Neuronal stem cell (in vitro differentiated cells): Measurements from ENCODE around the gene FIS1.
A peak's percentile ranks its signal among the peaks of the same experiment; 100 is the strongest.

Source experiments
- DNase-seq: peaks from one replicate; pipeline ENCODE4 v3.0.0-alpha.2; 2013; ENCODE audit warnings: low spot score
- H2AFZ ChIP-seq: one replicate; pipeline ENCODE4 v1.6.1; 2013; ENCODE audit warnings: mild to moderate bottlenecking, low read length, inconsistent platforms
- H2AK5ac ChIP-seq: 2 replicates; pipeline ENCODE4 v1.6.1; 2013; ENCODE audit warnings: low read depth, mild to moderate bottlenecking, inconsistent platforms, low read length, moderate library complexity, mixed read lengths
- H2BK120ac ChIP-seq: 2 replicates; pipeline ENCODE4 v1.6.1; 2013; ENCODE audit warnings: low read depth, mild to moderate bottlenecking, inconsistent platforms, low read length, moderate library complexity, mixed read lengths
- H2BK12ac ChIP-seq: one replicate; pipeline ENCODE4 v1.6.1; 2013; ENCODE audit warnings: low read length, inconsistent platforms
- H2BK15ac ChIP-seq: 2 replicates; pipeline ENCODE4 v1.6.1; 2013; ENCODE audit warnings: mild to moderate bottlenecking, low read length, inconsistent platforms, mixed read lengths
- H2BK5ac ChIP-seq: one replicate; pipeline ENCODE4 v1.6.1; 2013; ENCODE audit warnings: inconsistent platforms, mild to moderate bottlenecking, low read length, moderate library complexity
- H3K14ac ChIP-seq: one replicate; pipeline ENCODE4 v1.6.1; 2013; ENCODE audit warnings: low read length, inconsistent platforms
- H3K18ac ChIP-seq: 2 replicates; pipeline ENCODE4 v1.6.1; 2013; ENCODE audit warnings: low read length, inconsistent platforms
- H3K23ac ChIP-seq: 2 replicates; pipeline ENCODE4 v1.6.1; 2013; ENCODE audit warnings: low read depth, mild to moderate bottlenecking, mixed read lengths, low read length, inconsistent platforms; ENCODE audit not compliant: poor library complexity
- H3K27ac ChIP-seq: replicated peaks from 3 replicates; pipeline ENCODE4 v1.5.1; 2013; ENCODE audit warnings: low read length, inconsistent platforms
- H3K27me3 ChIP-seq, 3 experiments: 2 replicates each; pipeline ENCODE4 v1.6.1; 2013; ENCODE audit warnings: low read length in 3 of 3, mild to moderate bottlenecking in 2 of 3, inconsistent platforms in 1 of 3, low read depth in 1 of 3, mixed read lengths in 1 of 3, moderate library complexity in 1 of 3; ENCODE audit not compliant: control insufficient read depth in 3 of 3, insufficient read depth in 3 of 3
- H3K36me3 ChIP-seq, 2 donors: replicated peaks in 1 of 2; 2 replicates each; pipeline ENCODE4 v1.6.1; 2013; ENCODE audit warnings: low read length in 2 of 2; ENCODE audit not compliant: control insufficient read depth in 2 of 2, insufficient read depth in 2 of 2
- H3K4ac ChIP-seq: 2 replicates; pipeline ENCODE4 v1.6.1; 2013; ENCODE audit warnings: inconsistent platforms, mild to moderate bottlenecking, low read length, moderate library complexity
- H3K4me1 ChIP-seq, 2 donors: 1 replicate in 1 of 2; 2 replicates in 1 of 2; pipeline ENCODE4 v1.6.1; 2013; ENCODE audit warnings: low read length in 2 of 2, low read depth in 1 of 2; ENCODE audit not compliant: control insufficient read depth in 2 of 2, insufficient read depth in 1 of 2
- H3K4me2 ChIP-seq: one replicate; pipeline ENCODE4 v1.6.1; 2013; ENCODE audit warnings: mild to moderate bottlenecking, low read length, inconsistent platforms; ENCODE audit not compliant: insufficient read depth, poor library complexity, severe bottlenecking
- H3K4me3 ChIP-seq, 2 donors: 2 replicates each; pipeline ENCODE4 v1.5.1; 2013; ENCODE audit warnings: low read length in 2 of 2, mild to moderate bottlenecking in 2 of 2, inconsistent platforms in 1 of 2, moderate library complexity in 1 of 2
- H3K79me1 ChIP-seq: one replicate; pipeline ENCODE4 v1.6.1; 2013; ENCODE audit warnings: low read depth, mild to moderate bottlenecking, inconsistent platforms, low read length, moderate library complexity
- H3K9ac ChIP-seq: one replicate; pipeline ENCODE4 v1.6.1; 2013; ENCODE audit warnings: mild to moderate bottlenecking, low read depth, low read length, inconsistent platforms; ENCODE audit not compliant: poor library complexity
- H3K9me3 ChIP-seq, 2 donors: replicated peaks in 1 of 2; 2 replicates each; pipeline versions ENCODE3 to v1.6.1; 2013; ENCODE audit warnings: low read length in 2 of 2, mild to moderate bottlenecking in 2 of 2, inconsistent platforms in 1 of 2, low read depth in 1 of 2, mixed read lengths in 1 of 2, moderate library complexity in 1 of 2; ENCODE audit not compliant: control insufficient read depth in 2 of 2, insufficient read depth in 1 of 2
- H4K8ac ChIP-seq: one replicate; pipeline ENCODE4 v1.6.1; 2013; ENCODE audit warnings: low read depth, mild to moderate bottlenecking, inconsistent platforms, low read length, moderate library complexity
- H4K91ac ChIP-seq: one replicate; pipeline ENCODE4 v1.6.1; 2013; ENCODE audit warnings: low read length, low read depth, mild to moderate bottlenecking, inconsistent platforms; ENCODE audit not compliant: poor library complexity
- WGBS, 2 donors: extraction: QIAGEN DNeasy Blood & Tissue Kit; methylation state at CpG; one replicate each; pipeline ENCODE4 v1.1.7; 2013; ENCODE audit warnings: missing lambda C conversion rate in 2 of 2, mixed read lengths in 1 of 2; ENCODE audit not compliant: insufficient read length in 2 of 2, insufficient replicate concordance in 1 of 2; ENCODE audit errors: extremely low coverage in 2 of 2; 5-methylcytosine and 5-hydroxymethylcytosine counted together

The FIS1 gene

GRCh38 chr7:101236292-101236835 is 8.5 kb downstream of the FIS1 start:
- H4K8ac ChIP-seq: no peak overlapping the region
- no peak overlapping the region for H3K27ac ChIP-seq
- no peak overlapping the region for H3K14ac ChIP-seq
- H2BK12ac ChIP-seq: no peak overlapping the region
- no CpG with 5 or more reads among the region's 21 CpGs for WGBS, 2 donors
- no peak overlapping the region for H2AK5ac ChIP-seq
- no peak overlapping the region for H2AFZ ChIP-seq
- H2BK120ac ChIP-seq: no peak overlapping the region
- H4K91ac ChIP-seq: no peak overlapping the region
- H3K27me3 ChIP-seq: peaks cover 0 to 3% (median 0%) of the 10 kb centered on the region in 3 experiments
- no peak overlapping the region for H3K18ac ChIP-seq
- DNase-seq: no peak
- H3K23ac ChIP-seq: no peak overlapping the region
- no peak overlapping the region for H2BK5ac ChIP-seq
- H3K4me2 ChIP-seq: no peak overlapping the region
- peaks cover 2 to 3% of the 10 kb centered on the region in 2 donors for H3K4me1 ChIP-seq
- peaks cover 4% of the 10 kb centered on the region for H3K79me1 ChIP-seq
- no peak overlapping the region for H3K4ac ChIP-seq
- H3K4me3 ChIP-seq: no peak overlapping the region
- H3K9ac ChIP-seq: no peak overlapping the region
- H3K36me3 ChIP-seq: peaks cover 17 to 37% of the 10 kb centered on the region in 2 donors
- no peaks in the 10 kb centered on the region for H3K9me3 ChIP-seq
- no peak overlapping the region for H2BK15ac ChIP-seq

- H3K4me2 ChIP-seq: no peak overlapping the region
- no peak overlapping the region for H4K8ac ChIP-seq
- no peak overlapping the region for H3K23ac ChIP-seq
- no peak overlapping the region for H2BK5ac ChIP-seq
- peaks cover 4% of the 10 kb centered on the region for H3K79me1 ChIP-seq
- no peak overlapping the region for H2AK5ac ChIP-seq
- peaks cover 15 to 31% of the 10 kb centered on the region in 2 donors for H3K36me3 ChIP-seq
- no peak overlapping the region for H2BK12ac ChIP-seq
- H3K4ac ChIP-seq: no peak overlapping the region
- no peak overlapping the region for H2AFZ ChIP-seq
- peaks cover 2 to 3% of the 10 kb centered on the region in 2 donors for H3K4me1 ChIP-seq
- H3K27me3 ChIP-seq: peaks cover 0 to 3% (median 0%) of the 10 kb centered on the region in 3 experiments
- H2BK120ac ChIP-seq: no peak overlapping the region
- no peak overlapping the region for H3K27ac ChIP-seq
- no CpG with 5 or more reads among the region's 9 CpGs for WGBS, 2 donors
- no peak overlapping the region for H3K14ac ChIP-seq
- no peaks in the 10 kb centered on the region for H3K9me3 ChIP-seq
- H3K18ac ChIP-seq: no peak overlapping the region
- no peak overlapping the region for H2BK15ac ChIP-seq
- no peak for DNase-seq
- H4K91ac ChIP-seq: no peak overlapping the region
- H3K9ac ChIP-seq: no peak overlapping the region
- no peak overlapping the region for H3K4me3 ChIP-seq
Observed at GRCh38 chr7:101235522-101235921, 9.4 kb downstream of the FIS1 start.

- Histone ChIP-seq H3K14ac (peak overlapping the region; percentile 17), H3K4me3 (no peak overlapping the region), H3K9ac (no peak overlapping the region), H4K8ac (no peak overlapping the region), H3K23ac (no peak overlapping the region), H3K4me2 (no peak overlapping the region), H4K91ac (no peak overlapping the region), H3K4me1 (peaks cover 2 to 3% of the 10 kb centered on the region in 2 donors), H2AFZ (no peak overlapping the region), H2BK15ac (no peak overlapping the region), H3K36me3 (peaks cover 14 to 26% of the 10 kb centered on the region in 2 donors), H2BK120ac (no peak overlapping the region), H2AK5ac (no peak overlapping the region), H3K4ac (no peak overlapping the region), H3K9me3 (no peaks in the 10 kb centered on the region), H3K18ac (no peak overlapping the region), H2BK12ac (no peak overlapping the region), H3K27ac (no peak overlapping the region), H3K27me3 (peaks cover 0 to 3% (median 0%) of the 10 kb centered on the region in 3 experiments), H3K79me1 (peaks cover 4% of the 10 kb centered on the region), H2BK5ac (no peak overlapping the region)
- no CpG with 5 or more reads among the region's 11 CpGs for WGBS, 2 donors
- no peak for DNase-seq
Observed at GRCh38 chr7:101235050-101235449, 9.8 kb downstream of the FIS1 start.

DNA sequence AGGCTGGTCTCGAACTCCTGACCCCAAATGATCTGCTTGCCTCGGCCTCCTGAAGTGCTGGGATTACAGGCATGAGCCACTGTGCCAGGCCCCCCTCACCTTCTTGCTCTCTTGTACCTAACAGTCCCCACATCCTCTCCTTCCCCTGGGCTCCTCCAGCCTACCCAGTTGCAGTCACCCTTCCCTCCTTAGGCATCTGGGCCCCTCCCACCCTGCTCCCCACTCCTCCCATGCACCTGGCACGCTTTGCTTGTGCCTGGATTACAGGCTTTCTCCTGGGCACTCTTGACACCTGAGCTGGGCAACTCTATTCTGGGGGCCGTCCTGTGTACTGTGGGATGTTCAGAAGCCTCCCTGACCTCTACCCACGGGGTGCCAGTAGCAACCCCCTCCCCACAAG is 10.2 kb downstream of the FIS1 start:
- peak overlapping the region; percentile 17 for H3K14ac ChIP-seq
- H4K91ac ChIP-seq: no peak overlapping the region
- H2BK120ac ChIP-seq: no peak overlapping the region
- H3K4ac ChIP-seq: no peak overlapping the region
- no peak overlapping the region for H3K9ac ChIP-seq
- H3K23ac ChIP-seq: no peak overlapping the region
- H3K9me3 ChIP-seq: no peaks in the 10 kb centered on the region
- no peak overlapping the region for H4K8ac ChIP-seq
- no peak overlapping the region for H2BK12ac ChIP-seq
- H3K36me3 ChIP-seq: peaks cover 13 to 22% of the 10 kb centered on the region in 2 donors
- no peak overlapping the region for H3K18ac ChIP-seq
- no CpG with 5 or more reads among the region's 5 CpGs for WGBS, 2 donors
- DNase-seq: no peak
- no peak overlapping the region for H3K4me2 ChIP-seq
- no peak overlapping the region for H2BK5ac ChIP-seq
- no peak overlapping the region for H3K27ac ChIP-seq
- no peak overlapping the region for H2AFZ ChIP-seq
- peaks cover 0 to 3% (median 0%) of the 10 kb centered on the region in 3 experiments for H3K27me3 ChIP-seq
- H3K4me1 ChIP-seq: peaks cover 2 to 3% of the 10 kb centered on the region in 2 donors
- no peak overlapping the region for H2BK15ac ChIP-seq
- H2AK5ac ChIP-seq: no peak overlapping the region
- H3K4me3 ChIP-seq: no peak overlapping the region
- H3K79me1 ChIP-seq: peaks cover 4% of the 10 kb centered on the region
